Endothelial cell of umbilical vein (primary cell): Measurements from ENCODE around the gene PTPN14. TPM values are rescaled to one million over a fixed set of nuclear protein-coding genes. Genes with fewer than 3 reads are reported as not detected.

Experiments
- BruUV-seq: library from RNA; stranded (reverse); fragments of 400-500 nt; replicated peaks from 2 replicates; lab custom pipeline; 2021; lab: Mats Ljungman, UMichigan
- CTCF ChIA-PET: fragments of 300-600, 350-600 bp; sonication (Branson Sonifier 250); formaldehyde crosslinking; loops from one replicate; lab custom pipeline; 2021; ENCODE audit warnings: antibody characterized with exemption, inconsistent platforms; lab: Charles Lee
- POLR2A ChIA-PET: fragments of 300-600, 350-600 bp; sonication (Branson Sonifier 250); formaldehyde crosslinking; loops from one replicate; lab custom pipeline; 2021; ENCODE audit warnings: antibody characterized with exemption, inconsistent platforms; lab: Charles Lee
- DNase-seq: peaks from one replicate; pipeline ENCODE4 v3.0.0-alpha.2; 2011; ENCODE audit warnings: low read depth, low spot score
- FAIRE-seq: peaks from 2 replicates; lab custom pipeline; 2011; peaks lifted over from hg19 to GRCh38; lab: Jason Lieb, UNC
- H2AFZ ChIP-seq: 2 replicates; pipeline ENCODE4 v1.6.0; 2012; ENCODE audit warnings: low read depth, low read length, control low read depth, inconsistent platforms
- H3K27ac ChIP-seq: 2 replicates; pipeline ENCODE4 v1.5.1; 2011; ENCODE audit warnings: low read depth, mild to moderate bottlenecking, control low read depth, low read length, moderate library complexity; ENCODE audit not compliant: insufficient read depth
- H3K27me3 ChIP-seq, 2 experiments: 2 replicates each; pipeline versions ENCODE4 v1.6.0 to v1.6.1; 2011; ENCODE audit warnings: low read length in 2 of 2, mixed read lengths in 1 of 2; ENCODE audit not compliant: control insufficient read depth in 2 of 2, insufficient read depth in 2 of 2
- H3K36me3 ChIP-seq, 2 experiments: 2 replicates in 1 of 2; 3 replicates in 1 of 2; pipeline ENCODE4 v1.5.1; 2011; ENCODE audit warnings: low read length in 2 of 2, mild to moderate bottlenecking in 1 of 2, moderate library complexity in 1 of 2; ENCODE audit not compliant: control insufficient read depth in 2 of 2, insufficient read depth in 2 of 2; ENCODE audit errors: extremely low read depth in 1 of 2
- H3K4me1 ChIP-seq: 3 replicates; pipeline ENCODE4 v1.5.1; 2011; ENCODE audit warnings: mild to moderate bottlenecking, low read length; ENCODE audit not compliant: control insufficient read depth, insufficient read depth; ENCODE audit errors: extremely low read depth
- H3K4me2 ChIP-seq: 2 replicates; pipeline ENCODE4 v1.6.1; 2011; ENCODE audit warnings: low read length, control low read depth, mixed read lengths; ENCODE audit not compliant: insufficient read depth
- H3K4me3 ChIP-seq, 3 experiments: fragments of 200-600 bp in 1 of 3; sonication (generic), shearing (Covaris generic) in 1 of 3; replicated peaks in 1 of 3; 2 replicates each; pipeline ENCODE4 v1.5.1; 2011 to 2016; ENCODE audit warnings: control low read depth in 3 of 3, low read length in 3 of 3, mild to moderate bottlenecking in 2 of 3, inconsistent platforms in 1 of 3, low read depth in 1 of 3, moderate library complexity in 1 of 3; ENCODE audit not compliant: insufficient read depth in 1 of 3
- H3K79me2 ChIP-seq: 2 replicates; pipeline ENCODE4 v1.6.0; 2012; ENCODE audit warnings: low read length, inconsistent platforms; ENCODE audit not compliant: control insufficient read depth, insufficient read depth
- H3K9ac ChIP-seq: replicated peaks from 2 replicates; pipeline ENCODE3; 2011; ENCODE audit warnings: low read length, control low read depth; ENCODE audit not compliant: insufficient read depth; ENCODE audit errors: extremely low read depth
- H3K9me1 ChIP-seq: replicated peaks from 3 replicates; pipeline ENCODE4 v1.6.0; 2011; ENCODE audit warnings: mild to moderate bottlenecking, low read length; ENCODE audit not compliant: control insufficient read depth, insufficient read depth; ENCODE audit errors: extremely low read depth
- H3K9me3 ChIP-seq: replicated peaks from 2 replicates; pipeline ENCODE4 v1.5.1; 2012; ENCODE audit warnings: low read length, inconsistent platforms; ENCODE audit not compliant: control insufficient read depth, insufficient read depth
- H4K20me1 ChIP-seq: replicated peaks from 2 replicates; pipeline ENCODE3; 2011; ENCODE audit warnings: mild to moderate bottlenecking, low read length; ENCODE audit not compliant: control insufficient read depth, insufficient read depth; ENCODE audit errors: extremely low read depth
- CTCF ChIP-seq, 2 donors: IDR thresholded peaks; 1 replicate in 1 of 2; 2 replicates in 1 of 2; pipeline ENCODE4 v1.5.1; 2011; ENCODE audit warnings: low read length in 2 of 2, mild to moderate bottlenecking in 2 of 2, moderate library complexity in 2 of 2, control low read depth in 1 of 2, inconsistent platforms in 1 of 2, low read depth in 1 of 2; ENCODE audit not compliant: insufficient read depth in 1 of 2; ENCODE audit errors: extremely low read depth in 1 of 2
- EZH2 ChIP-seq: IDR thresholded peaks from 2 replicates; pipeline ENCODE4 v1.6.1; 2012; ENCODE audit warnings: borderline replicate concordance, low read depth, mild to moderate bottlenecking, moderate library complexity, low read length, inconsistent platforms; ENCODE audit not compliant: severe bottlenecking
- FOS ChIP-seq: IDR thresholded peaks from 2 replicates; pipeline ENCODE4 v1.6.1; 2011; ENCODE audit warnings: mild to moderate bottlenecking, low read length, moderate library complexity, borderline replicate concordance; ENCODE audit not compliant: insufficient read depth
- GATA2 ChIP-seq: IDR thresholded peaks from 2 replicates; pipeline ENCODE4 v1.7.0; 2011; ENCODE audit warnings: low read depth, mild to moderate bottlenecking, moderate library complexity, mixed read lengths, low read length; ENCODE audit not compliant: insufficient read length, insufficient read depth
- JUN ChIP-seq: IDR thresholded peaks from 2 replicates; pipeline ENCODE4 v1.6.1; 2011; ENCODE audit warnings: borderline replicate concordance, low read depth; ENCODE audit not compliant: insufficient read length, insufficient read depth
- MAX ChIP-seq: IDR thresholded peaks from 2 replicates; pipeline ENCODE4 v1.6.1; 2011; ENCODE audit not compliant: insufficient read depth, insufficient read length
- MYC ChIP-seq: IDR thresholded peaks from one replicate; pipeline ENCODE4 v1.6.1; 2011; ENCODE audit warnings: mild to moderate bottlenecking, low read depth, low read length
- POLR2A ChIP-seq: IDR thresholded peaks from 2 replicates; pipeline ENCODE4 v1.6.1; 2012; ENCODE audit warnings: low read depth, mild to moderate bottlenecking, control low read depth, low read length
- POLR2AphosphoS5 ChIP-seq: IDR thresholded peaks from 2 replicates; pipeline ENCODE4 v1.6.1; 2012; ENCODE audit warnings: low read depth, mild to moderate bottlenecking, control low read depth, low read length, moderate library complexity; ENCODE audit not compliant: insufficient read depth
- dilution Hi-C: fragments of 300-500 bp; cut with MboI; formaldehyde crosslinking; loops from one replicate; pipeline ENCODE4 v1.15.0; 2019; ENCODE audit warnings: low sequenced_read_pairs; ENCODE audit not compliant: extremely low pct_ligation_motif_present
- intact Hi-C: fragments of 100-400 bp; cut with micrococcal nuclease; formaldehyde crosslinking; loops from one replicate; pipeline ENCODE4 v1.10.0; 2022
- polyA plus RNA-seq, 4 experiments: library from polyadenylated mRNA; depleted of rRNA in 3 of 4; stranded (reverse) in 3 of 4; unstranded in 1 of 4; fragments of >200 nt; gene quantifications; 2 replicates each; pipeline versions ENCODE4 v1.2.1 to v1.2.3, GENCODE V29; 2011 to 2012; ENCODE audit warnings: missing spikeins in 1 of 4
- total RNA-seq: library from RNA; stranded (reverse); gene quantifications from 2 replicates; pipeline ENCODE4 v1.2.3, GENCODE V29; 2021

The PTPN14 gene
- total and polyA plus RNA-seq, 2 donors (not counting 3 experiments of a cell fraction or from before 2014, with no cell fraction given) = 18.5 to 93.0 TPM

GRCh38 chr1:214447557-214447871 lies 103.9 kb downstream of the PTPN14 start:
- POLR2A ChIA-PET = interaction anchor here (0.9 kb wide), 1 partner anchor 105 kb away, joined by 4 read pairs; no protein-coding TSS in a partner anchor
- dilution Hi-C loops (no loop called here), intact Hi-C loops (loop anchor here (1.0 to 5.0 kb wide), 6 partner anchors 8 to 140 kb away; no protein-coding TSS in a partner anchor)
- peaks cover 46% of the 10 kb centered on the region for H3K4me1 ChIP-seq
- TF ChIP-seq POLR2A (no peak), FOS (no peak), MAX (no peak), MYC (no peak)
- no peaks in the 10 kb centered on the region for H4K20me1 ChIP-seq
- no peaks in the 10 kb centered on the region for H3K9me1 ChIP-seq
- H3K4me3 ChIP-seq = peak overlapping the region in 1 of 3 experiments; percentile 33
- no peaks in the 10 kb centered on the region for H3K27me3 ChIP-seq
- H3K79me2 ChIP-seq = peaks cover 56% of the 10 kb centered on the region
- no peaks in the 10 kb centered on the region for H3K9me3 ChIP-seq
- no peak for FAIRE-seq
- H3K36me3 ChIP-seq = peaks cover 0 to 3% of the 10 kb centered on the region in 2 experiments
- no peak overlapping the region for H2AFZ ChIP-seq
- H3K9ac ChIP-seq = peak overlapping the region; percentile 68
- CTCF ChIA-PET = interaction anchor here (0.6 to 1.0 kb wide), 2 partner anchors 43 to 45 kb away, joined by 4 to 5 read pairs; no protein-coding TSS in a partner anchor
- no TSS peak for BruUV-seq
- peak overlapping the region; percentile 88 for H3K27ac ChIP-seq
- H3K4me2 ChIP-seq = peak overlapping the region; percentile 88
- DNase-seq = no peak

GRCh38 chr1:214446772-214447556 lies 104.4 kb downstream of the PTPN14 start:
- peak; percentile 84 for TF ChIP-seq POLR2AphosphoS5
- no peak for TF ChIP-seq MYC
- TF ChIP-seq POLR2A = peak; percentile 56
- peak; percentile 91 for TF ChIP-seq FOS
- TF ChIP-seq CTCF (IDR thresholded peaks at IDR 0.05; ENCODE audit: extremely low read depth in 1 of 2, insufficient read depth in 1 of 2, low read depth in 1 of 2, low read length in 2 of 2) = no peak
- TF ChIP-seq JUN = peak; percentile 73
- TF ChIP-seq GATA2 = peak; percentile 75
- TF ChIP-seq EZH2 = no peak
- no peak for TF ChIP-seq MAX
- Histone ChIP-seq H3K27ac (peak overlapping the region; percentile 88), H3K9me1 (no peaks in the 10 kb centered on the region), H3K27me3 (no peaks in the 10 kb centered on the region), H3K4me3 (peak overlapping the region in 1 of 3 experiments; percentile 33), H3K79me2 (peaks cover 51% of the 10 kb centered on the region), H3K9me3 (no peaks in the 10 kb centered on the region), H3K4me1 (peaks cover 41% of the 10 kb centered on the region), H3K9ac (peak overlapping the region; percentile 68), H3K4me2 (peak overlapping the region; percentile 88), H4K20me1 (no peaks in the 10 kb centered on the region), H3K36me3 (peaks cover 0 to 3% of the 10 kb centered on the region in 2 experiments), H2AFZ (no peak overlapping the region)
- intact Hi-C loops = loop anchor here (1.0 to 5.0 kb wide), 6 partner anchors 8 to 140 kb away; no protein-coding TSS in a partner anchor
- DNase-seq (peak; percentile 88), FAIRE-seq (peak; percentile 86)
- TSS peak; percentile 99 for BruUV-seq
- dilution Hi-C loops = no loop called here
- POLR2A ChIA-PET = interaction anchor here (0.9 kb wide), 1 partner anchor 105 kb away, joined by 4 read pairs; no protein-coding TSS in a partner anchor
- CTCF ChIA-PET = interaction anchor here (0.6 to 1.0 kb wide), 2 partner anchors 43 to 44 kb away, joined by 4 to 5 read pairs; no protein-coding TSS in a partner anchor
